ENCODE measurements around the gene TLL2.

The TLL2 gene

GRCh38 chr10:96389785-96390184 lies 123.9 kb downstream of the TLL2 start:
- no peak for DNase-seq

GRCh38 chr10:96387601-96388000 lies 126.1 kb downstream of the TLL2 start:
- no peak for DNase-seq

- no peak for DNase-seq
These were observed 126.6 kb downstream of the TLL2 start for GRCh38 chr10:96387161-96387560.

GRCh38 chr10:96384506-96384905 lies 129.2 kb downstream of the TLL2 start:
- DNase-seq = no peak

GRCh38 chr10:96380821-96381220 lies 132.9 kb downstream of the TLL2 start:
- DNase-seq = no peak

- DNase-seq = no peak
These were observed 134.0 kb downstream of the TLL2 start for GRCh38 chr10:96379758-96380157.

- DNase-seq = no peak
These were observed 135.0 kb downstream of the TLL2 start for GRCh38 chr10:96378741-96379140.

- no peak for DNase-seq
These were observed 135.9 kb downstream of the TLL2 start for GRCh38 chr10:96377816-96378294.

GRCh38 chr10:96376483-96376882 lies 137.2 kb downstream of the TLL2 start:
- no peak for DNase-seq

- DNase-seq = peak; percentile 54 to 57
These were observed 138.5 kb downstream of the TLL2 start for GRCh38 chr10:96374985-96375830.

- no peak for DNase-seq
These were observed 139.1 kb downstream of the TLL2 start for GRCh38 chr10:96374639-96374984.

- no peak for DNase-seq
These were observed 139.7 kb downstream of the TLL2 start for GRCh38 chr10:96374004-96374403.

GRCh38 chr10:96371356-96371755 lies 142.4 kb downstream of the TLL2 start:
- no peak for DNase-seq

GRCh38 chr10:96370584-96371157 lies 143.1 kb downstream of the TLL2 start:
- DNase-seq = no peak

GRCh38 chr10:96369890-96370583 lies 143.7 kb downstream of the TLL2 start:
- DNase-seq = no peak

- DNase-seq = no peak
These were observed 144.8 kb downstream of the TLL2 start for GRCh38 chr10:96368971-96369370.

GRCh38 chr10:96367470-96367869 lies 146.3 kb downstream of the TLL2 start:
- DNase-seq = no peak

GRCh38 chr10:96366508-96366907 lies 147.2 kb downstream of the TLL2 start:
- DNase-seq = no peak

GRCh38 chr10:96365571-96365970 lies 148.2 kb downstream of the TLL2 start:
- DNase-seq = no peak

GRCh38 chr10:96360766-96361165 lies 153.0 kb downstream of the TLL2 start:
- DNase-seq = no peak

- no peak for DNase-seq
These were observed 153.4 kb downstream of the TLL2 start for GRCh38 chr10:96360331-96360730.

GRCh38 chr10:96359616-96360015 lies 154.1 kb downstream of the TLL2 start:
- DNase-seq = no peak

GRCh38 chr10:96358851-96359540 lies 154.7 kb downstream of the TLL2 start, which contains the start of gene OPALIN:
Gene OPALIN (minus strand): TSS chr10:96359002. CDS start chr10:96358896, 106 bp downstream.
- no peak for DNase-seq
